Fibroblast of the aortic adventitia (primary cell): Measurements from ENCODE around the gene CTPS1. TPM values are rescaled to one million over a fixed set of nuclear protein-coding genes. Genes with fewer than 3 reads are reported as not detected.

Experiments
- DNase-seq: peaks from one replicate; pipeline ENCODE4 v3.0.0-alpha.2; 2010; ENCODE audit warnings: low read depth
- H3K4me3 ChIP-seq: 2 replicates; pipeline ENCODE4 v1.5.1; 2011; ENCODE audit warnings: low read depth, mild to moderate bottlenecking, control low read depth, low read length, moderate library complexity
- total RNA-seq: library from RNA; depleted of rRNA; stranded (reverse); fragments of >200 nt; gene quantifications from 2 replicates; pipeline ENCODE4 v1.2.3, GENCODE V29; 2012; ENCODE audit warnings: low replicate concordance
- TF ChIP-seq, protein P1 (sequence below): IDR thresholded peaks from 2 replicates; pipeline ENCODE4 v1.5.1; 2011; ENCODE audit warnings: mild to moderate bottlenecking, low read length, control low read depth, inconsistent platforms; ENCODE audit not compliant: insufficient read depth

Gene CTPS1
- total RNA-seq, 1 donor = 22.9 TPM

- DNase-seq = peak; percentile 31
- TF ChIP-seq, protein P1, sequence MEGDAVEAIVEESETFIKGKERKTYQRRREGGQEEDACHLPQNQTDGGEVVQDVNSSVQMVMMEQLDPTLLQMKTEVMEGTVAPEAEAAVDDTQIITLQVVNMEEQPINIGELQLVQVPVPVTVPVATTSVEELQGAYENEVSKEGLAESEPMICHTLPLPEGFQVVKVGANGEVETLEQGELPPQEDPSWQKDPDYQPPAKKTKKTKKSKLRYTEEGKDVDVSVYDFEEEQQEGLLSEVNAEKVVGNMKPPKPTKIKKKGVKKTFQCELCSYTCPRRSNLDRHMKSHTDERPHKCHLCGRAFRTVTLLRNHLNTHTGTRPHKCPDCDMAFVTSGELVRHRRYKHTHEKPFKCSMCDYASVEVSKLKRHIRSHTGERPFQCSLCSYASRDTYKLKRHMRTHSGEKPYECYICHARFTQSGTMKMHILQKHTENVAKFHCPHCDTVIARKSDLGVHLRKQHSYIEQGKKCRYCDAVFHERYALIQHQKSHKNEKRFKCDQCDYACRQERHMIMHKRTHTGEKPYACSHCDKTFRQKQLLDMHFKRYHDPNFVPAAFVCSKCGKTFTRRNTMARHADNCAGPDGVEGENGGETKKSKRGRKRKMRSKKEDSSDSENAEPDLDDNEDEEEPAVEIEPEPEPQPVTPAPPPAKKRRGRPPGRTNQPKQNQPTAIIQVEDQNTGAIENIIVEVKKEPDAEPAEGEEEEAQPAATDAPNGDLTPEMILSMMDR = no peak
- no peak overlapping the region for H3K4me3 ChIP-seq
Observed at GRCh38 chr1:40983286-40983685, 3.8 kb downstream of the CTPS1 start.

DNA sequence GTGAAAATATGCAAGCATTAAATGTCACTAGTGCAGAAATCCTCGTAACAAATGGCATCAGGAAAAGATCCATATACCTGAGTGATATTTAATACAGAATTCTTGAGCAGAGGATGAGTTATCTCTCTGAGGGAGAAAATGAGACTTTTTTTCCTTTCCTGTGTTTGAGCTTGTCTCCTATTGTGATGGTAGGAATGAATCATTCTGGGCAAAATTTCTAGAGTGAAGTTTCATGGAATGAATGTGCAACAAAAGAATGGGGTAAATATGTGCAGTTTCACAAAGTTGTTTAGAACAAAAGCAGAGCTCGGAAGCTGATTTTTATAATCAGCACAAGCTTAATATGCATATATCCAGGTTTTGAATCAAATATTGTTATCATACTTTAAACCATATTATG, 4.6 kb downstream of the CTPS1 start:
- DNase-seq = peak; percentile 65

GRCh38 chr1:40984531-40984930, 5.0 kb downstream of the CTPS1 start:
- no peak overlapping the region for H3K4me3 ChIP-seq
- DNase-seq = no peak
- TF ChIP-seq, protein P1 = no peak

More for the DNA sequence above, 4.6 kb downstream of the CTPS1 start:
- H3K4me3 ChIP-seq = no peak overlapping the region
- TF ChIP-seq, protein P1 = no peak

DNA sequence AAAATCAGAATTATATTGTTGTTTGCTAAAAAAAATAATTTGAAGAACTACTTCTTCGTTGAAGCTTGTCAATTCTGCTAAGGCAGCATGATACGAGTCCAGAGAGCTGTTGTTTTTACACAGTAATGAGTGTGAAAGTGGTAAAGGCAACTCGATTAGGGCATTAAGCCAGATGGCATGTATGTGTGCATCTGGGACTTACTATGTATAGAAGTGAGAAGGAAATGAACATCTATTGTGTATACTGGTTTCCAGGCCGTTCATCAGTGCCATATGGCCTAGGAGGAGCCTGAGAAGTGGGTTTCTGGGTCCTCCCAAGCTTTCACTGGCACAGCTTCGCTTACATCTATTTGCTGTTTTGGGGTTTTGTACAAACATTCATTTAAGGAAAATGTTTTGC, 5.7 kb downstream of the CTPS1 start:
- no peak for DNase-seq
- no peak overlapping the region for H3K4me3 ChIP-seq
- TF ChIP-seq, protein P1 = no peak

DNA sequence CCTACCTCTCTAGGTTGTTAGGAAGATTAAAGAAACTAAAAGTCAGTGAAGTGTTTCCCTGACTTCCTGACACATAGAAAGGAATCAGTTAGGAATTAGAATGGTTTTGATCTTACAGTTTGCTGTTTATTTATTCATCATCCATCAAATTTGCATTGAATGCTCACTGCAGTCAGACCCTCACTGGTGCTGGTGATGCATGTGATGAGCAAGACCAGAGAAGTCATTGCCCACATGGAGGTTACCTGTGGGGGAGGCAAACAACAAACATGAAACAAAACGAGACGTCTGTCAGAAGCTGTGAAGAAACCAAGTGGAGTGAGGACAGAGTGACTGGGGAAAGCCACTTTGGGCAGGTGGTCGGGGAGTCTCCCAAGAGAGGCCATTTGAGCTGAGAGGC, 6.4 kb downstream of the CTPS1 start:
- no peak for DNase-seq
- TF ChIP-seq, protein P1 = no peak

GRCh38 chr1:40986328-40986783, 6.9 kb downstream of the CTPS1 start:
- H3K4me3 ChIP-seq = no peak overlapping the region
- DNase-seq = no peak
- TF ChIP-seq, protein P1 = no peak

More for the DNA sequence above, 6.4 kb downstream of the CTPS1 start:
- no peak overlapping the region for H3K4me3 ChIP-seq

- TF ChIP-seq, protein P1 = no peak
- no peak for DNase-seq
- no peak overlapping the region for H3K4me3 ChIP-seq
Observed at GRCh38 chr1:40986956-40987355, 7.5 kb downstream of the CTPS1 start.
